Measurements from ENCODE around the gene FNDC3B.

The FNDC3B gene

DNA sequence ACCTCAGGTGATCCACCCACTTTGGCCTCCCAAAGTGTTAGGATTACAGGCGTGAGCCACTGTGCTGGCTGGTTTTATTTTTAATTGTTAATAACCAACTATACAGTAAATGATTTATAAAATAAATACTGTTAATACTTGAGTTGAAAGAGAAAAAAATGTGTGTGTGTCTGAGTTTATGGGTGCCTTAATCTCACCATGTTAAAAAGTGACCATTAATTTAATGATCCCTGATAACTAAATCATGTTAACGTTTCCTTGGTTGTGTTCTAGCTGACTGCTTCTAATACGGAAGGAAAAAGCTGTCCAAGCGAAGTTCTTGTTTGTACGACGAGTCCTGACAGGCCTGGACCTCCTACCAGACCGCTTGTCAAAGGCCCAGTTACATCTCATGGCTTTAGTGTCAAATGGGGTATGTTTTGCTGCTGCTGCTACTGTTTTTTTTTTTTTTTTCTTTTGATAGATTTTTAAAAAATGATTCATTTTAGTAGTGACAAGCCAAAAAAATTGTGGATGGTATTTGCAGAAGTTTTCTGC, 295.4 kb downstream of the FNDC3B start:
- no peak for DNase-seq (ENCODE audit: low read depth)

DNA sequence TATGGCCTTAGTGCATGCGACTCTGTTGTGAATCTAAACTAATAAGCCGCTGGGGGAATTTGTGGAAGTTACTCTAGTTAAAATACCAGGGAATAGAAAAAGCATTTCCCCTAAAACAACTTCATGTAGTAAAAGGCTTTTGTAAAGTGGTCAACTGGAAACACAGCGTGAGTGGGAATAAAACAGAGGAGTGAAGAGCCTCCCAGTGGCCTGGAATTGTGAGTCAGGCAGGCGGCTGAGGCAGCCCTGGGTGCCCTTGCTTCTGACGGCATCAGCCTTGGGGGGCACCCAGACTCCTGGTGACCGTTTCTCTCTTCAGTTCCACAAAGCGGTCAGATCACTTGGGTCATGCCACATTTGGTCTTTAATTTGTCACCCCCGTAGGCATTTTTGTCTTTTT, 300.5 kb downstream of the FNDC3B start:
- no peak for DNase-seq (ENCODE audit: low read depth)

DNA sequence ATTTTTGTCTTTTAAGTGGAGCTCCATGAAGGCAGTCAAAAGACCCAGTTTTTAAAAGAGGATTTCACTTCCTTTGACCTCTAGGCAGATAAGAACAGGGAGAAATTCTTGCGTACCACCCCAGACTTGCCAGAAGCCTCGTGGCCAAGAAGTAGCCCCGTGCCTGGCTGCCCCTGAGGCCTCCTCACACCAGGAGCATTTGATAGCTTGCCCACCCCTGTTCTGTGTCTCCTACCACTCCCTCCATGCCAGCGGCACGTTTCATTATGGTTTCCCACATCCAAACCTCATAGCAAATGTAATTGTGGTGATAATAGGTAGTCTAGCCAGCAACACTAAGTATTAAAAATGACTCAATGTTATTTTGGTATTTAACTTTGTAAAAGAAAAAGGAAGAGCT, 301.2 kb downstream of the FNDC3B start:
- no peak for DNase-seq (ENCODE audit: low read depth)

- no peak for DNase-seq (ENCODE audit: low read depth)
Measured at GRCh38 chr3:172341482-172342059, 302.2 kb downstream of the FNDC3B start.

GRCh38 chr3:172342097-172342659, 302.8 kb downstream of the FNDC3B start:
- DNase-seq (ENCODE audit: low read depth) = no peak

DNA sequence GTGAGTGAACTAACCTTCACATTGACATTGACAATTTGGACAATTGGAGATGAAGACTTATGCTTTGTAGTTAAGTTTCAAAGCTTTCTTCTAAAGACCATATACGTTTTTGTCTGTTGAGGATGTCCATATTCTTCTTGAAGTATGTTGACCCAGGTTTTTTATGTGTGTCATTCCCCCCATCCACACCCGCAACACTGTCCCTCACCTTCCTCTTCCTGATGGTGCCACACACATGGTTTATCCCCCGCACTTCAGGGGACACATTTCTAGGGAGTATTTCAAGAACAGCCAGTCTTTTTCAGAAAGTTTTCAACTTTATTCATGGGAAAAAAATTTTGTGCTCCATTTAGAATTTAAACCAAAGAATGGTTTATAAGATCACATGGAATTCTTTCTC, 303.7 kb downstream of the FNDC3B start:
- DNase-seq (ENCODE audit: low read depth) = no peak

- DNase-seq (ENCODE audit: low read depth) = no peak
Measured at GRCh38 chr3:172343979-172344378, 304.6 kb downstream of the FNDC3B start.

GRCh38 chr3:172346161-172346560, 306.8 kb downstream of the FNDC3B start:
- DNase-seq (ENCODE audit: low read depth) = no peak

GRCh38 chr3:172347895-172348679, 308.7 kb downstream of the FNDC3B start:
- DNase-seq (ENCODE audit: low read depth) = no peak

DNA sequence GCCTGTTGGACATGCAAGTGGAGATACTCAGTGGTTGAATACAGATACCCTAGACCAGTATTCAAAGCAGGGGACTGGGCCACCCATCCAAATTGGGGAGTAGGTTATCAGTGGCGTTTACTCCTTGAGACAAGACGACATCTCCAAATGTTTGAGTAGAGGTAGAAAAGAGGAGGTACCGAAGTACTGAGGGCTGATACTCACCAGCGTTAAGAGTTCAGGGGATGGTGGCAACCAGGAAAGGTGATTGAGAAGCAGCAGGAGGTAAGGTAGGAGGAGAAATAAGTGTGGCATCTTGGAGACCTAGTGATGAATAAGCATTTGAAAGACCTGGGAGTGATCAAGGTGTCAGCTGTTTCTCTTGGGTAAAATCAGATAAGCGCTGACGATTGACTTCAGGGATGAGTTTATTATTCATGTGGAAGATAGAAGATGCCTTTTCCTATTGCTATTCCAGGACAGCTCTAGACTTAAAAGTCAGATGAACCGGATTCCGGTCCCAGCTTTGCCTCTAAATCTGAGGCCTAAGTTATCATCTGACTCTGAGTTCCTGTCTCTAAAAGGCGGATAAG, 312.6 kb downstream of the FNDC3B start:
- DNase-seq (ENCODE audit: low read depth) = no peak

DNA sequence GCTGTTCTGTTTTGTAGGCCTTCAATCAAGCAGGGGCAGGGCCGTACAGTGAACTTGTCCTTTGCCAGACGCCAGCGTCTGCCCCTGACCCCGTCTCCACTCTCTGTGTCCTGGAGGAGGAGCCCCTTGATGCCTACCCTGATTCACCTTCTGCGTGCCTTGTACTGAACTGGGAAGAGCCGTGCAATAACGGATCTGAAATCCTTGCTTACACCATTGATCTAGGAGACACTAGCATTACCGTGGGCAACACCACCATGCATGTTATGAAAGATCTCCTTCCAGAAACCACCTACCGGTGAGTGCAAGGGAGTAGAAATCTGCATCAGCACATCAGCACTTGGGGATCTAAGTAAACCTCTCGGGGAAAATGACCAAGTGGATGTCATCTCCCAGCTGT, 313.4 kb downstream of the FNDC3B start:
- DNase-seq (ENCODE audit: low read depth) = no peak

- DNase-seq (ENCODE audit: low read depth) = no peak
Measured at GRCh38 chr3:172354931-172355499, 315.6 kb downstream of the FNDC3B start.

DNA sequence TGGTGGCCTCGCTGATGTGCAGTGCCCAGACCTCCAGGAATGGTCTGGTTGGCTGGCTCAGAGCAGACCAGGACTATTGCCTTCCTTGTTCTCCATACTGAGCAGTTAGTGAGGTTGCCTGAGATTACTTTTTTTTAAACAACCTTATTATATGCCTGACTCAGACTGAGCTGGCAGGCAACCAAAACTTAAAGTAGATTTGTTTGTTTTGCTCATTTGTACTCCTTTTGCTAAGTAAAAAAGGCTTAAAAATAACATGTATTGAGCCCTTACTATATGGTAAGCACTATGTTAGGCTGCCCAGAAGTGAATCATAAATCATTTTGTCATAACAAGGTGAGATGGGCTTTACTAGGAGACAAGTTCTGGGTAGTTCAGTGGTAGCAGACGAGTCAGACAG, 316.5 kb downstream of the FNDC3B start:
- DNase-seq (ENCODE audit: low read depth) = peak; percentile 29

GRCh38 chr3:172356427-172356826, 317.0 kb downstream of the FNDC3B start:
- no peak for DNase-seq (ENCODE audit: low read depth)

DNA sequence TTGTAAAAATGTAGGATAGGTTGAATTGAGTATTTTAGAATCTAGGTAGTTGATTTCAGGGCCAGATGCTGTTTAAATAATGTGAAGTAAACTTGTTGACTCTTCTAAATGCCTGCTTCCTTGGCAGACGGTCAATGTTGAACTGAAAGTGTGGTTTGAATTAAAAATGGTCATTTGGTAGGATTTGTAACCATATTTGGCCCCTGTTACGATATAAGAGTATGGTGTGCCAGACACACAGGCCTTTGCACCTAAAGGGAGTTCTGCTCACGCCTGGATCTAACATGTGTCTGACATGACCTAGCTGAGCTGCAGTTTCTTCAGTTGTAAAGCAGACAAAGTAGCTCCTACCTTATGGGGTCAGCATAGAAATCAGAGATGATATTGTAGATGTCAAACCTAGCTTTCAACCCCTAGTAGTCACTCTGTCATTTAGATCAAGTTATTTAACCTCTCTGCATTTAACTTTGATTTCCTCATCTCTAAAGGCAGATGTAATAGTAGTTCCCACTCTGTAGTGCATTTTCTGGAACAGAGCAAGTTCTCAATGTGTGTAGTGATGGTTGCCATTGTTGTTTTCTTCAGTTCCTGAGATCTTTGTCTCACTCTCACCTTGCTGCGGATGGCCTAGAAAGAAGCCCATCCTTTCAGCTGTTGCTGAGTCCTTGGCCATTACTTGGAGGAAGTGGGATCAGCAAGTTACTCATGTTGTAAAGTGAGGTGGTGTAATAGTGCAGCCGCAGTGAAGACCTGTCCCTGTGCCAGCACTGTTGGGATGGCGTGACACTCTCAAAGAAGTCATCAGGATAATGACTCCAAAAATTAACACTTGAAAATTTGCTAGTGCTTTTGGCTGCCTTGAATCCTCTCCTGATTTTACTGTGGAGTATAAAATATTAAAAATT, 318.7 kb downstream of the FNDC3B start:
- DNase-seq (ENCODE audit: low read depth) = no peak

GRCh38 chr3:172359231-172359630, 319.9 kb downstream of the FNDC3B start:
- DNase-seq (ENCODE audit: low read depth) = no peak

GRCh38 chr3:172359996-172360395, 320.6 kb downstream of the FNDC3B start:
- DNase-seq (ENCODE audit: low read depth) = no peak

GRCh38 chr3:172362583-172362982, 323.2 kb downstream of the FNDC3B start:
- no peak for DNase-seq (ENCODE audit: low read depth)

DNA sequence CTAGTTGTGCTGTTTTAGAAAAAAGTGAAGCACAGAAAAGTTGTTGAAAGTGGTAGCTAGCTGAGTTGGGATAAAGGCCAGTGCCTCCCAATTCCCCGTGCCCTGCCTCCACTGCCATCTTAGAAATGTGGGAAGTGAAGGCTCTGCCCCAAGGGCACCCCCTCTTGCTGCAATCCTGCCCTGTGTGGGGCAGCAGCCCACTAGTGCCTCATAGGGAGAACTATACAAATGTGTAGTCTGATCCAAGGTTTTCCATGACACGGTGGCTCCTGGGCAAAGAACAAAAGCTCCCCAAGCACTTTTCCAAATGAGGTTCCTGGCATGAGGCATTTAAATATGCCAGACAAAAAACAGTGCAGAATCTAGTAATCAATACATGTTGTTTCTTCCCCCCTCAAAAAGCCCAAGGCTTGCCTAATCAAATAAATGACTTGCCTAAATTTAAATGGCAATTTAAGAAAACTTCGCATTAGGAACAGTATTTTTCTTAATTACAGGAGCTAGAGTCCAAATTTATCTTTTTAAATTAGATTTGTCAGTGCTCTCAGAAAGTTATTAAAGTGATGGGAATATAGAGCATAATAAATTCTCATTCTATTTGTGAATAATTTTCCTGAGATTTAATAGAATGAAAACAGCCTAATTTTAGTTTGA, 325.1 kb downstream of the FNDC3B start:
- no peak for DNase-seq (ENCODE audit: low read depth)

DNA sequence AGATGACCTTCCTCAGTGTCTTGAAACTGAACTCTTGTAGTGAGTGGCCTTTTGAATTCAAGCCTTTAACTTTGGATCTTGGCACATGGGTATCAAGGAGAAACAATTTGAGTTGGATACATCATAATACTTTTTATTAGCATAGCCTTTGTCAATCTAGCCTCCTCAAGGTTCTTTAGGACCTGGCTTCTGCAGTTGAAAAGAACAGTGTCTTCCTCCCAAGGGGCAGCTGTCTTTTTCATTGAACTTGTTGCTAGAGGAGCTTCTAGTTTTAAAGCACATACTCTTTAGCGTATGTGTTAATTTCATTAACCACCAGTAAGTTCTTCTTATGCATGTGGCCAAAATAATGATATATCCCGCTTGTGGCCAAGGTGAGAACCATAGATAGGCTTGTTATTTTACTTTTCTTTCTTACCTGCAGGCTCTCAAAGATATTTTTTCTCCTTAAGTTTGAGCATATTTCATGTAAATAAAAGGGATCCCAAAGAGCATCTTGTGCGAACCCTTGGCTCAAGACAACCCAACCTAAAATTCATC, 325.7 kb downstream of the FNDC3B start:
- DNase-seq (ENCODE audit: low read depth) = no peak
